MM.1S (cell line): ENCODE measurements around the gene NAT9.
A peak's percentile ranks its signal among the peaks of the same experiment; 100 is the strongest.

Experiments used
- DNase-seq: peaks from one replicate; pipeline ENCODE4 v3.0.0-alpha.2; 2015
- H2AFZ ChIP-seq: fragments of 300-600 bp; sonication (generic); 2 replicates; pipeline ENCODE4 v1.6.0; 2016; ENCODE audit warnings: antibody characterized with exemption, low read length
- H3F3A ChIP-seq: fragments of 300-600 bp; sonication (generic); 2 replicates; pipeline ENCODE4 v1.6.1; 2016; ENCODE audit warnings: mild to moderate bottlenecking, antibody characterized with exemption, low read length, moderate library complexity, mixed read lengths; ENCODE audit not compliant: insufficient read depth
- H3K27ac ChIP-seq: fragments of 300-600 bp; sonication (generic); 2 replicates; pipeline ENCODE4 v1.5.1; 2016; ENCODE audit warnings: mild to moderate bottlenecking, low read length
- H3K27me3 ChIP-seq: fragments of 300-600 bp; sonication (generic); replicated peaks from 2 replicates; pipeline ENCODE4 v1.6.0; 2016; ENCODE audit warnings: low read length; ENCODE audit not compliant: insufficient read depth
- H3K36me3 ChIP-seq: fragments of 300-600 bp; sonication (generic); replicated peaks from 2 replicates; pipeline ENCODE4 v1.6.1; 2016; ENCODE audit warnings: mild to moderate bottlenecking, low read length, mixed read lengths; ENCODE audit not compliant: insufficient read depth
- H3K4me1 ChIP-seq: fragments of 300-600 bp; sonication (generic); 2 replicates; pipeline ENCODE4 v1.6.1; 2016; ENCODE audit warnings: low read length, mixed read lengths
- H3K4me2 ChIP-seq: fragments of 300-600 bp; sonication (generic); 2 replicates; pipeline ENCODE4 v1.6.0; 2016; ENCODE audit warnings: low read depth, low read length
- H3K4me3 ChIP-seq: fragments of 300-600 bp; sonication (generic); 2 replicates; pipeline ENCODE4 v1.5.1; 2016; ENCODE audit warnings: low read length, mixed read lengths
- H3K79me2 ChIP-seq: fragments of 300-600 bp; sonication (generic); 2 replicates; pipeline ENCODE4 v1.6.1; 2016; ENCODE audit warnings: mixed run types, low read length, mixed read lengths
- H3K9ac ChIP-seq: fragments of 300-600 bp; sonication (generic); 2 replicates; pipeline ENCODE4 v1.6.1; 2016; ENCODE audit warnings: low read length, mixed read lengths
- H3K9me2 ChIP-seq: fragments of 300-600 bp; sonication (generic); replicated peaks from 2 replicates; pipeline ENCODE4 v1.6.1; 2016; ENCODE audit warnings: mild to moderate bottlenecking, low read length, mixed read lengths; ENCODE audit not compliant: insufficient read depth
- H3K9me3 ChIP-seq: fragments of 300-600 bp; sonication (generic); replicated peaks from 2 replicates; pipeline ENCODE4 v1.6.1; 2016; ENCODE audit warnings: mild to moderate bottlenecking, low read length, mixed read lengths; ENCODE audit not compliant: insufficient read depth
- H4K20me1 ChIP-seq: fragments of 300-600 bp; sonication (generic); 2 replicates; pipeline ENCODE4 v1.6.1; 2016; ENCODE audit warnings: mild to moderate bottlenecking, low read length, moderate library complexity, mixed read lengths; ENCODE audit not compliant: insufficient read depth
- CTCF ChIP-seq: fragments of 300-600 bp; sonication (generic); IDR thresholded peaks from 2 replicates; pipeline ENCODE4 v1.5.1; 2016; ENCODE audit warnings: antibody characterized with exemption, low read length, mixed read lengths
- EZH2 ChIP-seq: fragments of 300-600 bp; sonication (generic); optimal IDR thresholded peaks from 2 replicates; pipeline ENCODE3; 2017; ENCODE audit warnings: low read depth, mild to moderate bottlenecking, antibody characterized with exemption, low read length, mixed read lengths
- EZH2phosphoT487 ChIP-seq: fragments of 300-600 bp; sonication (generic); IDR thresholded peaks from 2 replicates; pipeline ENCODE4 v1.6.1; 2018; ENCODE audit warnings: antibody characterized with exemption, low read length

NAT9 gene

GRCh38 chr17:74786431-74787055, 10.4 kb upstream of the NAT9 start:
- Histone ChIP-seq H3K4me3 (no peak overlapping the region), H3K4me2 (no peak overlapping the region), H3K36me3 (no peaks in the 10 kb centered on the region), H3K9me2 (no peaks in the 10 kb centered on the region), H3K9ac (no peak overlapping the region), H3F3A (peaks cover 25% of the 10 kb centered on the region), H3K9me3 (no peaks in the 10 kb centered on the region), H3K27ac (no peak overlapping the region), H4K20me1 (no peaks in the 10 kb centered on the region), H3K27me3 (no peaks in the 10 kb centered on the region), H3K4me1 (peaks cover 28% of the 10 kb centered on the region), H2AFZ (no peak overlapping the region), H3K79me2 (peaks cover 18% of the 10 kb centered on the region)
- no peak for DNase-seq
- TF ChIP-seq EZH2: no peak
- no peak for TF ChIP-seq CTCF
- no peak for TF ChIP-seq EZH2phosphoT487

GRCh38 chr17:74785981-74786360, 9.8 kb upstream of the NAT9 start:
- no peaks in the 10 kb centered on the region for H3K27me3 ChIP-seq
- H3K36me3 ChIP-seq: no peaks in the 10 kb centered on the region
- no peaks in the 10 kb centered on the region for H3K9me2 ChIP-seq
- H3F3A ChIP-seq: peaks cover 25% of the 10 kb centered on the region
- H3K9ac ChIP-seq: no peak overlapping the region
- no peaks in the 10 kb centered on the region for H3K9me3 ChIP-seq
- H2AFZ ChIP-seq: no peak overlapping the region
- peaks cover 28% of the 10 kb centered on the region for H3K4me1 ChIP-seq
- no peak for DNase-seq
- no peaks in the 10 kb centered on the region for H4K20me1 ChIP-seq
- peaks cover 22% of the 10 kb centered on the region for H3K79me2 ChIP-seq
- H3K4me3 ChIP-seq: no peak overlapping the region
- TF ChIP-seq EZH2phosphoT487 (no peak), EZH2 (no peak), CTCF (no peak)
- H3K27ac ChIP-seq: no peak overlapping the region
- no peak overlapping the region for H3K4me2 ChIP-seq

- Histone ChIP-seq H3K79me2 (peaks cover 23% of the 10 kb centered on the region), H3K27ac (peak overlapping the region; percentile 55; the same call in 1 of the 2 replicates), H2AFZ (no peak overlapping the region), H3K36me3 (no peaks in the 10 kb centered on the region), H3K4me2 (peak overlapping the region; percentile 47; the same call in 1 of the 2 replicates), H3K4me3 (no peak overlapping the region), H4K20me1 (no peaks in the 10 kb centered on the region), H3K9ac (no peak overlapping the region), H3K27me3 (no peaks in the 10 kb centered on the region), H3K9me3 (no peaks in the 10 kb centered on the region), H3K4me1 (peaks cover 28% of the 10 kb centered on the region), H3K9me2 (no peaks in the 10 kb centered on the region), H3F3A (peaks cover 25% of the 10 kb centered on the region)
- peak; percentile 69 for DNase-seq
- TF ChIP-seq EZH2phosphoT487 (no peak), CTCF (no peak), EZH2 (no peak)
Measured at GRCh38 chr17:74785096-74785980, 9.2 kb upstream of the NAT9 start.
